Measurements from ENCODE around the gene AGBL5.

DNA sequence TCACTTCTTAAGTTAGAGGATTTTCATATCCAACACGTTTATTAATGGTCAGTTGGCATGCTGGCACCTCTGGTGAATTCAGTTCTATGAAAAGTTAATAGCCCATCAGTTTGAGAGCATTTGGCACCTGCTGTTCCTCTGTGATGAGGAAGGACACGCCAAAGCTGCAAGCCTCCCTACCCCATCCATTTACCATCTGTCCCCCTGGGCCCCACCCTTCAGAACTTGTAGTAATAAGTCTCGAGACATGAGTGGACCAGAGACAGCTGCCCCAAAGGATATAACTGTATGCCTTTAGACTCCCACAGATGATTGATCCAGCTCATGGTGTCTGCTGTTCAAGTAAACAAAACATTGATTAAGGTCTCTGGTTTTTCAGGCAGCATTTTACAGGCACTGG is 13.7 kb downstream of the AGBL5 start:
- TF ChIP-seq REST (IDR thresholded peaks at IDR 0.05; ENCODE audit: insufficient replicate concordance, low read depth) (no peak), CTCF (IDR thresholded peaks at IDR 0.05; ENCODE audit: insufficient read depth, low read length) (no peak), POLR2AphosphoS5 (IDR thresholded peaks at IDR 0.05; ENCODE audit: low read depth) (no peak), GABPA (IDR thresholded peaks at IDR 0.05; ENCODE audit: low read depth) (no peak), SPI1 (IDR thresholded peaks at IDR 0.05; ENCODE audit: borderline replicate concordance, low read depth) (no peak)

Measured in HL-60 (cell line).